ENCODE results near the gene EMILIN3. TPM values are rescaled to one million over a fixed set of nuclear protein-coding genes. Genes with fewer than 3 reads are reported as not detected.

Gene EMILIN3
- total RNA-seq, 1 donor from 2014 or later, result 0.47 TPM

- Mint-ChIP-seq H3K4me1 (ENCODE audit: low read depth) (peaks cover 16% of the 10 kb centered on the region), H3K27ac (ENCODE audit: unreplicated experiment) (no peak overlapping the region)
Measured at GRCh38 chr20:41335591-41335990, 31.0 kb downstream of the EMILIN3 start.

GRCh38 chr20:41334443-41335421 is 31.9 kb downstream of the EMILIN3 start:
- Mint-ChIP-seq H3K27ac (ENCODE audit: unreplicated experiment) (no peak overlapping the region), H3K9me3 (ENCODE audit: low read depth) (no peaks in the 10 kb centered on the region), H3K36me3 (ENCODE audit: low read depth) (no peaks in the 10 kb centered on the region), H3K4me3 (ENCODE audit: unreplicated experiment) (no peak overlapping the region), H3K27me3 (ENCODE audit: low read depth) (no peaks in the 10 kb centered on the region), H3K4me1 (ENCODE audit: low read depth) (peaks cover 17% of the 10 kb centered on the region)
- TF ChIP-seq CTCF (IDR thresholded peaks at IDR 0.05), result no peak
- DNase-seq (ENCODE audit: low spot score), result no peak

More at GRCh38 chr20:41335591-41335990, 31.0 kb downstream of the EMILIN3 start:
- no peak for TF ChIP-seq CTCF (IDR thresholded peaks at IDR 0.05)
- Mint-ChIP-seq H3K27me3 (ENCODE audit: low read depth) (no peaks in the 10 kb centered on the region), H3K36me3 (ENCODE audit: low read depth) (no peaks in the 10 kb centered on the region), H3K9me3 (ENCODE audit: low read depth) (no peaks in the 10 kb centered on the region), H3K4me3 (ENCODE audit: unreplicated experiment) (no peak overlapping the region)
- DNase-seq (ENCODE audit: low spot score), result no peak

GRCh38 chr20:41334036-41334435 is 32.6 kb downstream of the EMILIN3 start:
- Mint-ChIP-seq H3K27me3 (ENCODE audit: low read depth) (no peaks in the 10 kb centered on the region), H3K9me3 (ENCODE audit: low read depth) (no peaks in the 10 kb centered on the region), H3K4me1 (ENCODE audit: low read depth) (peaks cover 20% of the 10 kb centered on the region), H3K4me3 (ENCODE audit: unreplicated experiment) (no peak overlapping the region), H3K27ac (ENCODE audit: unreplicated experiment) (peak overlapping the region; percentile 61), H3K36me3 (ENCODE audit: low read depth) (no peaks in the 10 kb centered on the region)
- TF ChIP-seq CTCF (IDR thresholded peaks at IDR 0.05), result no peak
- no peak for DNase-seq (ENCODE audit: low spot score)

GRCh38 chr20:41331731-41332130 is 34.9 kb downstream of the EMILIN3 start:
- Mint-ChIP-seq H3K9me3 (ENCODE audit: low read depth) (no peaks in the 10 kb centered on the region), H3K36me3 (ENCODE audit: low read depth) (no peaks in the 10 kb centered on the region), H3K4me3 (ENCODE audit: unreplicated experiment) (no peak overlapping the region), H3K4me1 (ENCODE audit: low read depth) (peaks cover 32% of the 10 kb centered on the region), H3K27me3 (ENCODE audit: low read depth) (no peaks in the 10 kb centered on the region), H3K27ac (ENCODE audit: unreplicated experiment) (no peak overlapping the region)
- DNase-seq (ENCODE audit: low spot score), result no peak
- no peak for TF ChIP-seq CTCF (IDR thresholded peaks at IDR 0.05)

- peaks cover 33% of the 10 kb centered on the region for H3K4me1 Mint-ChIP-seq (ENCODE audit: low read depth)
- no peaks in the 10 kb centered on the region for H3K27me3 Mint-ChIP-seq (ENCODE audit: low read depth)
Measured at GRCh38 chr20:41330941-41331340, 35.7 kb downstream of the EMILIN3 start.

More at GRCh38 chr20:41330941-41331340, 35.7 kb downstream of the EMILIN3 start:
- no peaks in the 10 kb centered on the region for H3K9me3 Mint-ChIP-seq (ENCODE audit: low read depth)
- TF ChIP-seq CTCF (IDR thresholded peaks at IDR 0.05), result no peak
- no peak overlapping the region for H3K27ac Mint-ChIP-seq (ENCODE audit: unreplicated experiment)
- no peak overlapping the region for H3K4me3 Mint-ChIP-seq (ENCODE audit: unreplicated experiment)
- H3K36me3 Mint-ChIP-seq (ENCODE audit: low read depth), result no peaks in the 10 kb centered on the region
- DNase-seq (ENCODE audit: low spot score), result no peak

All from chondrocyte (in vitro differentiated cells).